G401.6 (cell line): ENCODE data around the gene STOML1.
A peak's percentile ranks its signal among the peaks of the same experiment; 100 is the strongest.

Experiments used
- FAIRE-seq: peaks from 2 replicates; lab custom pipeline; 2012; peaks lifted over from hg19 to GRCh38; lab: Jason Lieb, UNC

STOML1 gene, protein sequence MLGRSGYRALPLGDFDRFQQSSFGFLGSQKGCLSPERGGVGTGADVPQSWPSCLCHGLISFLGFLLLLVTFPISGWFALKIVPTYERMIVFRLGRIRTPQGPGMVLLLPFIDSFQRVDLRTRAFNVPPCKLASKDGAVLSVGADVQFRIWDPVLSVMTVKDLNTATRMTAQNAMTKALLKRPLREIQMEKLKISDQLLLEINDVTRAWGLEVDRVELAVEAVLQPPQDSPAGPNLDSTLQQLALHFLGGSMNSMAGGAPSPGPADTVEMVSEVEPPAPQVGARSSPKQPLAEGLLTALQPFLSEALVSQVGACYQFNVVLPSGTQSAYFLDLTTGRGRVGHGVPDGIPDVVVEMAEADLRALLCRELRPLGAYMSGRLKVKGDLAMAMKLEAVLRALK

DNA sequence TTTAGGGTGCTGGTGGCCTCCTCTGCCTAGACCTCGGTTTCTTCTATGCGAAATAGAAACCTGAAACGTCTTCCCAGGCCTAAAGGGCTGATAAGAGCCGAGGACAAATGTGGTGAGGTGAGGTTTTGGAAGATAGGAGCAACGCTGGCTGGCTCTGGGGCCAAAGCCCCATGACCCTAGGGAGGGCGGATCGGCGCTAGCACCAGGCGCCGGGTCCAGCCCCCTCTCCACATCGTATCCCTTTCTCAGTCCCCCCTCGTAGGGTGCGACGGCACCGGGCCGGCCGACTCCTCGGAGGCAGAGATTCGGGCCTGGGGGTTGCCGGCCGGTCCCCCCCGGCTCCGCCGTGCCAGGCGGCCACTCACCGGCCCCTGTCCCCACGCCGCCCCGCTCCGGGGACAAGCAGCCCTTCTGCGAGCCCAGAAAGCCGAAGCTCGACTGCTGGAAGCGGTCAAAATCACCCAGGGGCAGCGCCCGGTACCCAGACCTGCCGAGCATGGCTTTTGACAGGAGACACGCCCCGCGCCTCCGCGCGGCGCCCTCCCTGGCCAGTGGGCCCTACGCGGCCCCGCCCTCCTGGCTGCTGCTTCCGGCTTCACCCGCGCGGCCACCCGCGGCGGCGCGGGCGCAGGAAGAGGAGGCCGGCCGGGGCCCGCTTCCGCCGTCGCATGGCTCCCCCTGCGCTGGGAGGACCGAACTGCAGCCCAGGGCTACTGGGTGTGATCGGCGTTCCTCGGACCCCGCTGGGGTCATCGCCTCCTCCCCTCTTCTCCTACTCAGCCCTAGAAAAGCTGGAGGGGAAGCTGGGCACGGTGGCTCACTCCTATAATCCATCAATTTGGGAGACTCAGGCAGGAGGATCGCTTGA lies at the start of gene STOML1:
Gene STOML1, minus strand, starts transcription at position 570 of the 868 bp plus-strand sequence. Its CDS starts 72 bp downstream, at position 498.
- no peak for FAIRE-seq

DNA sequence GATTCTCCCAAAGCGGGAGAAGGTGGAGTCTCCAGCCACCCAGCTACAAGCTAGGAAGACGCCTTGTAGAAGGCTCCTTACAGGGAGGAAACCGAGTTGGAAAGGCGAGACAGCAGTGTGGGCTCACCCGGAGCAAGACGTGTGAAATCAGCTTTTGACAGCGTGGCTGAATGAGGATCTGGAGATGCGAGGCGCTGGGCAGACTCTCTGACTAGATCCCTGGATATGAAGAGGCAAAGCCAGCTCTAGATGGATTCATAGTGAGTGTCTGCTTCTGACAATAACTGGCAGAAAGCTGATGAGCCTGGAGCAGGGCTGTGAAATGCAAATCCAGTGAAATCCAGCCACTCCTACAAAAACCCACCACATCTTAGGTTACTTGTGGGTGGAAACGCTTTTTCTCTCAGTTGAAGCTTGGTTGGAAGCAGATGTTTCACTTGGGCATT lies 49.2 kb upstream of the STOML1 start:
- no peak for FAIRE-seq

DNA sequence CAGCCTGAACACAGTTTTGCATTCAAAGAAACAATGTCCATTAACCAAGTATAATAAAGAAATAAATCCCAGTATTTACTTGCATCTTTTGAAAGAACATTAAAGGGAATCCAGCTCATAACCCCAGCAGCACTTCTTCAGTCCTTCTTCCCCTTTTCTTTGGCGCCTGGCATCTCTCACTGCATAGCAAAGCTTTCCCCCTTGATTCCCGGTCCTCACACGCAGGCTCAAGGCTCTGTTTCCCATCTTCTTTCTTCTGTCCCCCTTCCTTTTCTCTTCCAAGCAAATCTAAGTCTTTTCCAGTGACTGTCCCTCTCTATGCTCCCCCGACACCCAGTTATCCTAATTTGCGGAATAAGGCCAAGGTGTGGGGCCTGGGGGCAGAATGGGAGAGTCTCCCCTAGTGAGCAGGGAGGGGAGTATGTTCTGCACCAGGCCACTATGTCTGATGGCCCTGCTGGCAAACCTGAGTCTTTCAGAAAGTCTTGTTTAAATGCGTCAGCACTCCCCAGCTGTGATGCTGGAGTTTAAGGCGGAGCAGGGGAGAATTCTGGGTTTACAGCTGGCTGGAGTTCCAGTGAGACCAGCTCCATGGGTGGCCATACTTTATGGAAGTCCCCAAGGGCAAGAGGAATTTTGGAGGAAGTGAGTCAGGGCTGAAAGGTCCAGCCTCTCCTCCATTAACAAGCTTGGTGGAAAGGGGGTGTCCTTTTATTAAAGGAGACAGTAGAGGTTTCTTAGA lies 48.2 kb upstream of the STOML1 start:
- FAIRE-seq = no peak

DNA sequence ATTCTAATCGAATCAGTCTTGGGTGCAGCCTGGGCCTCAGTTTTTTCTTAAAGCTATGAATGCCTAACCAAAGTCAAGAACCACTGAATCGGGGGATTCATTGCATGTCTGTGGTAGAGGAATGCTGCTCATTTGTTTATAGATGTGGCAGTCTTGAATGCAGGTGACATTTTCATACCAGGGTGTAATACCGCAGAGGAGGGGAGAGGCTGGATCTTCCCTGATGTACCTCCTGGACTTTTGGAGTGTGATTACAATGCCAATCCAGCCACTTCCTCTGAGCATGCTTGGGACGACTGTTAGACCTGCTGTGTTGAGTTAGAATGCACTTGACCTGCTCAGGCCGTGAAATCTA lies 47.5 kb upstream of the STOML1 start:
- no peak for FAIRE-seq

DNA sequence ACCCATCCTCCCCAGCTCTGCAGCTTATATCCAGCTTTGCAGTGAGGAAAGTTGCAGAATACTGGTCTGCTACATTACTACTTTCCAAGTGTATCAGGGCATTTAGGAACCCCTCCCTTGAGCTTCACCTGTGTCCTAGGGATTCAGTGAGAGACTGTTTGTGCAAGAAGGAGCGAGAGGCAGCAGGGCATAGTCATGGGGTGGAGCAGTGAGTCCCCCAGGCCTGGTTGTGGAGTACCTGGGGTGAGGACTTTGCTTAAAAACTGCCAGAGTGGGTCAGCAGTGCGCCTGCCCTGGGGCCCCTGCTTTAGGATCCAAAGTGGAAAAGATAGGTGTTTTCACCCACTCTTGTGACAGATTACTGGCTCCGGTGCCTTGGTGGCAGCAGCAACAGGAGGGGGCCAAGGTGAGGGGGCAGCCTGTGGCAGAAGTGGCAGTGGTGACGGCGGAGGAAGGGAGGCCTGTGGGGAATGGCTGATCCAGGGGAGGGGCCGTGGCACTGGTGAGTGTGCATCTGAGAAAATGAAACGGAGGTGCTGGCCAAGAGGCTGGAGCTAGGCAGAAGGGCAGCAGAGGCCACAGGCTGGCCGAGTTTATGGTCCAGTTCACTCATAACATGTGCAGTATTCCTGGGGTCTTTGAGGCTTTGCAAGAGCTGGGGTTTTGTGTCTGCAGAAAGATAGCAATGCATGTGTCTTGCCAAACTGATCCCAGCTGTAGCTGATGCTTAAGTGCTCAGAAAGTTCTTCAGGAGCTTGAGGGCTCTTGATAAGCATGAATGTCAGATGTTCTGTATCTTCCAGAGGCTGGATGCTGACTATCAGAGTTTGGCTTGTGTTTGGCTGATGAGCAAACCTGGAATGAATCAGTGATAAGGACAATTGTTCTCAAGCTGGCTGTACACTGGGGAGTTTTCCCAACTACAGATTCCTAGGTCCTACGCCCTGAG lies 46.9 kb upstream of the STOML1 start:
- no peak for FAIRE-seq

DNA sequence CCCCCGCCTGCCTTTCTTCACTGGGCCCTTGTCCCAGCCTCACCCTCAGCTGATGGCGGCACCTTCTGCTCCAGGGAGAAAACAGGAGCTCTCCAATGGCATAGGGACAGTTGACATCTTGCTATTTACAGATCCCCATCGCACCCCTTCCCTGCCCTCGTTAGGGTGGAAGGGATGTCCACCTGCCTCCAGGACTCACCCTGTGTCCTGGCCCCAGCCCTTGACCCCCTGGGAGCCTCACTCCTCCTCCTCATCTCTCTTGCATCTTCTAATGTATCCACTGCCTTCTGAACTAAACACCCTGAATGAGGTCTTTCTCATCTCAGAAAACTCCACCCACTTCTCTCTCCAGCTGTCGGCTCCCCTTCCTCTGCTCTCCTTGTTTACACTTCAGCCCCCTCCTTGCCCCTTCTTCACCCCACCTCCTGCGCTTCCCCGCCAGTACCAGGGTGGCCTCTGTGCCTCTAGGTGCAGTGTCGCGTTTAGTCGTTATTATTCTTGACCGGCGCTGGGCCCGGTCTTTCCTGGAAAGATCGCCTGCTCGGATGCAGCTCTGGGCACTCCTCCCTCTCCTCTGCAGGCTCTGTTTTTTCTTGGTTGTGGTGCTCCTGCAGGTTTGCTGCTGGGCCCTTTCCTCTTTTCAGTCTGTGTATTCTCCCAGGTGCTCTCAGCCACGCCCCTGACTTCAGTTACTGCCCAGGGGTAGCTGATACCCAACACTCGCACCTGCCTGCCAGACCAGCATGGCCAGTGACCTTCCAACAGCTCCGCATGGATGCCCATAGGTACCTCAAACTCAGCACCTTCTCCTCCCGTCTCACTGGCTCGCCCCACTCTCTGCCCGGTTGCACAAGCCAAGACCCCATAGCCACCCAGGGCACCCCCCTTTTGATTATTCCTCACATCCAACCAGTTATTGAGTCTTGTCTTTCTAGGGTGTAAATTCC lies 45.3 kb upstream of the STOML1 start:
- FAIRE-seq = no peak

DNA sequence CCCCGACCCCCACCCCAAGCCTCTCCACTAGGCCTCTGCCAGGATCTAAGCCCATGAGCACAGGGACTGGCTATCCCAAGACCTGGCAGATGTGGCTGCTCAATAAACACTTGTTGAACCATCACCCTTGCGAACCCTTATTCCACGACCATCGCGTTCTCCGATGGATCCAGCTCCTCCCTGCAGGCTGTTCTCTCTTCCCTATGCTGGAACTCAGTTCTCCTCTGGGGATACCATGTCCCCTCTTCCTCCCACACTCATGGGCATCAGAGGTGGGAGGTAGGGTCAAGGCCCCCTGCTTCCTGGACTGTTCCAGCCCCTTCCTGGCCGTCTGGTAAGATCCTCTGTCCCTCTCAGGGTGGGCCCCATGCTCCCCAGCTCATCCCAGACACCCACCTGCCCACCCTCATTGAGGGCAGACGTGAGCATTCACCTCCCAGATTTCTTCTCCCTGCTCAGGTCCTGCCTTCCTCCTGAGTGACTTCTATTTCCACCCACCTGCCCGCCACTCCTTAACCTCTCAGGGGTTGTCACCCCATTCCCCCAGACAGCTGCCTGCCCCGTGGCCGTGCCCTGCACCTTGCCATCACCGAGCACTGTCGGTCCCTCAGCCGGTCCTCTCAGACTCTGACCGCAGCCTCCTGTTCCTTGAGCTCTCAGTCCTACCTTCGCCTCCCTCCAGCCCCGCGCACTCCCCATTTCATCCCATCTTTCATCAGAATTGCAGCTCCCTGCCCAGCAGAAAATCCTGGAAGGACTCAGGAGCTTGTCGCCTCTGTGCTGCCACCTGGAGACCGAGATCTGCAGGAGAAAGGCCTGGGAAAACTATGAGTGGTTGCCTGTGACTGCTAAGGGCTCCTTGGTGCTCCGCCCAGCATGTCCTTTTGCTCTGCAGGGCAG lies 44.4 kb upstream of the STOML1 start:
- peak; percentile 54 for FAIRE-seq

DNA sequence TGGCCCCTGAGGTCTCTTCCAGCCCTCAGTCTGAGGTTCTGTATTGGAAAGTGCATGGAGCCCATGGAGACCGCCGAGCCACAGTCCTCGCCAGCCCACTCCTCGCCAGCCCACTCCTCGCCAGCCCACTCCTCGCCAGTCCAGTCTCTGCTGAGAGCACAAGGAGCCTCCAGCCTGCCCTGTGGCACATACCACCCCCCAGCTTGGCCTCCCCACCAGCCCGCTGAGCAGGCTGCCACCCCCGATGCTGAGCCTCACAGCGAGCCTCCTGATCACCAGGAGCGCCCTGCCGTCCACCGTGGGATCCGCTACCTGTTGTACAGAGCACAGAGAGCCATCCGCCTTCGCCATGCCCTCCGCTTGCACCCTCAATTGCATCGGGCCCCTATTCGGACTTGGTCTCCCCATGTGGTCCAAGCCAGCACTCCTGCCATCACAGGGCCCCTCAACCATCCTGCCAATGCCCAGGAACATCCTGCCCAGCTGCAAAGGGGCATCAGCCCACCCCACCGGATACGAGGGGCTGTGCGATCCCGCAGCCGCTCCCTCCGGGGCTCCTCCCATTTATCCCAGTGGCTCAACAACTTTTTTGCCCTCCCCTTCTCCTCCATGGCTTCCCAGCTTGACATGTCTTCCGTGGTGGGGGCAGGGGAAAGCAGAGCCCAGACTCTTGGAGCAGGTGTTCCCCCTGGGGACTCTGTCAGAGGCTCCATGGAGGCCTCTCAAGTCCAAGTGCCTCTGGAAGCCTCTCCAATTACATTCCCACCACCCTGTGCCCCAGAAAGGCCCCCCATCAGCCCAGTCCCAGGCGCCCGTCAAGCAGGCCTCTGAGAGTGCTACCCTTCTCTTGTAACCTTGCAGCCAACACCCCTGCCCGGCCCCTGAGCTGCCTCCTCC lies 43.3 kb upstream of the STOML1 start:
- no peak for FAIRE-seq

DNA sequence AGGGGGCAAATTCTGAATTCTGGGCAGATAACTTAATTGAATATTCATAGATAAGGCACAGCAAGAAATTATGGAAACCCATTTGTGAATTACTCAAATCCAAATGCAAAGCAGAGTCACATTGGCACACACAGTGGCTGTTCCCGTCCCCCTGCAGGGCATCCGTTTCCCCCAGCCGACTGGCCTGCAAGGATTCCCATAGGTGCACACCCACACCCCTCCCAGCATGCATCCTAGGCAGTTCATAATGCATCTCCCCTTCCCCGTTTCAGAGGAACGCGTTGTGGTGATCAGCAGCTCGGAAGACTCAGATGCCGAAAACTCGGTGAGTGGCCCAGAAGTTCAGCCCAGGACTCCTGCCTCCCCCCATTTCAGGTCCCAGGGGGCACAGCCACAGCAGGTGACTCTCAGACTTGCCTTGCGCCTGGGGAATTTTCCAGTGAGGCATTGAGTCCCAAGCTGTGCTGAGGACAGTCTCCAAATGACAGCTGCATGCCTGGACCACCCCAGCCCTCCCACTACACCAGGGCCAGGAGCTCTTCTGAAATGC lies 42.2 kb upstream of the STOML1 start:
- no peak for FAIRE-seq

DNA sequence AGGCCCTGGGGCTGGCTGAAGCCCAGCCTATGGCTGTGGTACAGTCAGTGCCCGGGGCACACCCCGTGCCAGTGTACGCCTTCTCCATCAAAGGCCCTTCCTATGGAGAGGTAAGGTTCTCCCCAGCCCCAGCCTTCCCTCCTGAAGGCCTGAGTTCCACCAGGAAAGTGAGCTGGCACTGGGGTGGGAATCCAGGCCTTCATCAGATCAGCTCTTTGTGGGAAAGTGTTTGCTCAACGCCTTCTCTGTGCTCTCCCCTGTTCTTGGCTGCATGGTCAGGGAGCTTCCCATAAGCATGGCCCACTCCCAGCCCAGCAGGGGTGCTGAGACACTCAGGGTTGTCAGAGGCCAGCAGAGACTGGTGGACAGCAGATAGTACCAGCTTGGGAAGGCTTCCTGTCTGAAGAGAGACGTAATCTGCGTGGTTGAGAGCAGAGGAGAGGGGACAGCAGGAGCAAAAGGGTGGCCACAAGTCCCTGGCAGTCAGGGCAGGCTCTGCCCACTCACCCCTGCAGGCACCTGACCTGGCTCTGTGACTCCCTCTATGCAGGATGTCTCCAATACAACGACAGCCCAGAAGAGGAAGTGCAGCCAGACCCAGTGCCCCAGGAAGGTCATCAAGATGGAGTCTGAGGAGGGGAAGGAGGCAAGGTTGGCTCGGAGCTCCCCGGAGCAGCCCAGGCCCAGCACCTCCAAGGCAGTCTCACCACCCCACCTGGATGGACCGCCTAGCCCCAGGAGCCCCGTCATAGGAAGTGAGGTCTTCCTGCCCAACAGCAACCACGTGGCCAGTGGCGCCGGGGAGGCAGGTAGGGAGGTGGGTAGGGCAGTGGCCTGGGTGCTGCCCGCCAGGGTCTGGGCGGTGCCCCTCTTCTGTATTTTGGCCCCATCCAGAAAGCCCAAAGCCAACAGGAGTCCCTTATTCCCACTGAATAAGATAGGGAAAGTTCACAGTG lies 40.8 kb upstream of the STOML1 start:
- FAIRE-seq = no peak

DNA sequence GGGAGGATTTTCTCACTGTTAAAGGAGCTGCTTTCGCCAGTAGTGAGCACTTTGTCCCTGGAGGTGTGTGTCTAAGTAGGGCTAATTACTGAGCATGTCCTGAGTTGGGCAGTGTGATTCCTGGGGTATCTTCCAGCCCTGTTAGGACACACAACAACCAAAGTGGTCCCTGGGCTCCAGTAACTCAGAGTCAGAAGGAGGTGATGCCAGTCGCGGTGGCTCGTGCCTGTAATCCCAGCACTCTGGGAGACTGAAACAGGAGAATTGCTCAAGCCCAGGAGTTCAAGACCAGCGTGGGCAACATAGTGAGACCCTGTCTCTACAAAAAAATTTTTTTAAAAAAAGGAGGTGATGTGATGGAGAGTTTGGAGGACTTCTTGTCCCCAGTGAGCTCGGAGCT lies 40.0 kb upstream of the STOML1 start:
- no peak for FAIRE-seq

DNA sequence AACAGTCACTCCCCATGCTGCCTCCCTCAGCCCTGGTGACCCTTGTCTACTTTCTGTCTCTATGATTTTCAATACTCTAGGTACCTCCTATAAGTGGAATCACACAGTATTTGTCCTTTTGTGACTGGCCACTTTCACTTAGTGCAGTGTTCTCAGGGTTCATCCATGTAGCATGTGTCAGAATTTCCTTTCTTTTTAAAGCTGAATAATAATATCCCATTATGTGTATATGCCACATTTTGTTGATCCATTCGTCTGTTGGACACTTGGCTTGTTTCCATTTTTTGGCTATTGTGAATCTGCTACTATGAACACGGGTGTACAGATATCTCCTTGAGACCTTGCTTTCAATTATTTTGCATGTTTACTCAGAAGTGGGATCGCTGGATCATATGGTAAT lies 36.6 kb upstream of the STOML1 start:
- no peak for FAIRE-seq

DNA sequence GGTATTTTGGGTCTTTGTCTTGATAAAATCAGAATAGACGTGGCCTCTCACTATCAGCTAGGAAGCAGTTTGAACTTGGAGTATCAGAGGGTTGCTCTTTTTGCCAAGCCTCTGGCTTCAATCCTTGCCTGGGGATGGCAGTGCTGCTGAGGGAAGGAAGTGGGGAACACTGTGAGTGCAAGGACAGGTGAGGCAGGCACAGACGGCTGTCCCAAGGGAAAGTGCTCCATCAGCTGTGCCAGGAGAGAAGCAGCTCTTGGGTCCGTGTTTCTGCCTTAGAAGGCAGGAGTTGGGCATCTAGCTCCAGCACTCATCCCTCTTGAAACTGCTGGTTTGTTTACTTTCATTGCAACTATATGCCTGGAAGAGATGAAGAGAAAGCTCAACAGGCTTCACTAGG lies 35.6 kb upstream of the STOML1 start:
- FAIRE-seq = no peak

DNA sequence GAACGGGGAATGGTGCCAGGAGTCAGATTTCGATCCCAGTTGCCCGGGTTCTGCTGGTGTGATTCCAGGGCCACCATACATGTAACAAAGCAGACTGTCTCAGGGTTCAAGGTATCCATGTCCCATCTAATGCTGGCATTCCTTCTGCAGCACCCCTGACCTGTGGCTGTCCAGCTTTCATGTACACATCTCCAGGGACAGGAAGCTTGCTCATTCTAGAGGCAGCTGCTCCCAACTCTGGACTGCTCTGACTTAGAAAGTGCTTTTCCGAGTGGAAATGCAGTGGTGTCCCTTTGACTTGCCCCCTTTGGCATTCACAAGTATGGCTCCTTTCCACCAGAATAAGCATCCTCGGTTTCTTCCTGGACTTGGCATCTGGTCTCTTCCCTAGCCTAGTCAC lies 33.3 kb upstream of the STOML1 start:
- FAIRE-seq = no peak

DNA sequence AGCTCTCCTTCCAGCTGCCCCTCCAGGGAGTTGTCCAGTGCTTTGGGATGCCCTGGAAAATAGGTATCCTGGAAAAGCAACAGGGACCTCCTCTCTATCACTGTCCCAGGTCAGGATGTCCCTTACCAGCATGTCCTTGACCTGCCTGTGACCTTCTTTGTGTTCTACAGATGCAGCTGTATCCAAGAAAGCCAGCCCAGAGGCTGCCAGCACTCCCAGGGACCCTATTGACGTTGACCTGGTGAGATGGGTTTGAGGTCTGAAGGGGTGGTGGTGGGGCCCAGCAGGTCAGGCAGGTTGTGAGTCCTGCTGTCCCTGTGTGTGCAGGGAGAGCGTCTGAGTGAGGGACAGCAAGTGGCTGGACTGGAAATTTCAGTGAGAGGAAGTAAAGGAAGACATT lies 32.6 kb upstream of the STOML1 start:
- no peak for FAIRE-seq

DNA sequence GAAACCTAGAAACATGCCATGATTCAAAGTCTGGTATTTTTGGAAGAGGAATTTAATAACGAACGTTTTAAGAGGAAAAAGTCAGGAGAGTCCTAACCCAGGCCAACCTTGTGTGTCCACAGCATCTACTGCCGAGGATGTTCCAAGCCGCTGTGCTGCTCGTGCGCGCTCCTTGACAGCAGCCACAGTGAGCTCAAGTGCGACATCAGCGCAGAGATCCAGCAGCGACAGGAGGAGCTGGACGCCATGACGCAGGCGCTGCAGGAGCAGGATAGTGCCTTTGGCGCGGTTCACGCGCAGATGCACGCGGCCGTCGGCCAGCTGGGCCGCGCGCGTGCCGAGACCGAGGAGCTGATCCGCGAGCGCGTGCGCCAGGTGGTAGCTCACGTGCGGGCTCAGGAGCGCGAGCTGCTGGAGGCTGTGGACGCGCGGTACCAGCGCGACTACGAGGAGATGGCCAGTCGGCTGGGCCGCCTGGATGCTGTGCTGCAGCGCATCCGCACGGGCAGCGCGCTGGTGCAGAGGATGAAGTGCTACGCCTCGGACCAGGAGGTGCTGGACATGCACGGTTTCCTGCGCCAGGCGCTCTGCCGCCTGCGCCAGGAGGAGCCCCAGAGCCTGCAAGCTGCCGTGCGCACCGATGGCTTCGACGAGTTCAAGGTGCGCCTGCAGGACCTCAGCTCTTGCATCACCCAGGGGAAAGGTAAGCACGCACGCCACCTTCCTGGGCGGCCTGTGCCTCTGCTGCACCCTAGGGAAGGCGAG lies 30.8 kb upstream of the STOML1 start:
- FAIRE-seq = no peak
